ENCODE data around the gene KSR1. TPM values are rescaled to one million over a fixed set of nuclear protein-coding genes. Genes with fewer than 3 reads are reported as not detected.
"Not testable (repeated sequence)": the region's sequence is repeated elsewhere in the genome, so short reads cannot be mapped to it uniquely, and the experiment has no call there.

The KSR1 gene
- total and polyA plus RNA-seq, 4 donors: 23.0 to 71.1 (median 47.0) TPM

GRCh38 chr17:27458524-27458908 is 2.3 kb downstream of the KSR1 start:
- peaks cover 51% of the 10 kb centered on the region for H3K4me1 ChIP-seq (ENCODE audit: control insufficient read depth, insufficient read depth, low read length)
- H3K9me3 ChIP-seq (ENCODE audit: control insufficient read depth, insufficient read depth, low read length): no peaks in the 10 kb centered on the region
- peaks cover 6% of the 10 kb centered on the region for H3K36me3 ChIP-seq (ENCODE audit: control insufficient read depth, insufficient read depth, low read length)
- WGBS (ENCODE audit: insufficient coverage): 4% methylated on average over 5 of the region's 6 CpGs
- peak overlapping the region; percentile 49 for H3K4me3 ChIP-seq (ENCODE audit: low read depth, low read length)
- no peaks in the 10 kb centered on the region for H3K27me3 ChIP-seq (ENCODE audit: control insufficient read depth, insufficient read depth, low read length)
- no peak for DNase-seq (ENCODE audit: low read depth in 4 of 6, low spot score in 6 of 6)
- peak overlapping the region; percentile 57 for H3K27ac ChIP-seq (ENCODE audit: low read depth, low read length)

GRCh38 chr17:27459433-27459832 is 3.2 kb downstream of the KSR1 start:
- 59% methylated on average over 6 of the region's 7 CpGs for WGBS (ENCODE audit: insufficient coverage)
- no peak for DNase-seq (ENCODE audit: low read depth in 4 of 6, low spot score in 6 of 6)
- Histone ChIP-seq H3K4me3 (ENCODE audit: low read depth, low read length) (no peak overlapping the region), H3K27me3 (ENCODE audit: control insufficient read depth, insufficient read depth, low read length) (no peaks in the 10 kb centered on the region), H3K27ac (ENCODE audit: low read depth, low read length) (no peak overlapping the region), H3K9me3 (ENCODE audit: control insufficient read depth, insufficient read depth, low read length) (no peaks in the 10 kb centered on the region), H3K36me3 (ENCODE audit: control insufficient read depth, insufficient read depth, low read length) (peaks cover 6% of the 10 kb centered on the region), H3K4me1 (ENCODE audit: control insufficient read depth, insufficient read depth, low read length) (peaks cover 51% of the 10 kb centered on the region)

- WGBS (ENCODE audit: insufficient coverage): 65% methylated on average over 4 of the region's 6 CpGs
- H3K27ac ChIP-seq (ENCODE audit: low read depth, low read length): no peak overlapping the region
These were observed 4.0 kb downstream of the KSR1 start for GRCh38 chr17:27460196-27460725.

GRCh38 chr17:27461192-27461859 is 5.1 kb downstream of the KSR1 start:
- no peak overlapping the region for H3K27ac ChIP-seq (ENCODE audit: low read depth, low read length)
- no peak for DNase-seq (ENCODE audit: low read depth in 4 of 6, low spot score in 6 of 6)
- H3K4me3 ChIP-seq (ENCODE audit: low read depth, low read length): no peak overlapping the region
- peaks cover 6% of the 10 kb centered on the region for H3K36me3 ChIP-seq (ENCODE audit: control insufficient read depth, insufficient read depth, low read length)
- H3K4me1 ChIP-seq (ENCODE audit: control insufficient read depth, insufficient read depth, low read length): peaks cover 48% of the 10 kb centered on the region
- WGBS (ENCODE audit: insufficient coverage): 94% methylated on average over 8 of the region's 10 CpGs
- no peaks in the 10 kb centered on the region for H3K27me3 ChIP-seq (ENCODE audit: control insufficient read depth, insufficient read depth, low read length)
- H3K9me3 ChIP-seq (ENCODE audit: control insufficient read depth, insufficient read depth, low read length): no peaks in the 10 kb centered on the region

More at GRCh38 chr17:27460196-27460725, 4.0 kb downstream of the KSR1 start:
- H3K4me1 ChIP-seq (ENCODE audit: control insufficient read depth, insufficient read depth, low read length): peaks cover 51% of the 10 kb centered on the region
- H3K36me3 ChIP-seq (ENCODE audit: control insufficient read depth, insufficient read depth, low read length): peaks cover 6% of the 10 kb centered on the region
- no peak for DNase-seq (ENCODE audit: low read depth in 4 of 6, low spot score in 6 of 6)
- no peak overlapping the region for H3K4me3 ChIP-seq (ENCODE audit: low read depth, low read length)
- H3K27me3 ChIP-seq (ENCODE audit: control insufficient read depth, insufficient read depth, low read length): no peaks in the 10 kb centered on the region
- no peaks in the 10 kb centered on the region for H3K9me3 ChIP-seq (ENCODE audit: control insufficient read depth, insufficient read depth, low read length)

- no peaks in the 10 kb centered on the region for H3K9me3 ChIP-seq (ENCODE audit: control insufficient read depth, insufficient read depth, low read length)
- H3K27me3 ChIP-seq (ENCODE audit: control insufficient read depth, insufficient read depth, low read length): no peaks in the 10 kb centered on the region
- no peak overlapping the region for H3K27ac ChIP-seq (ENCODE audit: low read depth, low read length)
- no peak for DNase-seq (ENCODE audit: low read depth in 4 of 6, low spot score in 6 of 6)
- H3K4me1 ChIP-seq (ENCODE audit: control insufficient read depth, insufficient read depth, low read length): peaks cover 52% of the 10 kb centered on the region
- H3K36me3 ChIP-seq (ENCODE audit: control insufficient read depth, insufficient read depth, low read length): peaks cover 6% of the 10 kb centered on the region
- H3K4me3 ChIP-seq (ENCODE audit: low read depth, low read length): no peak overlapping the region
- WGBS (ENCODE audit: insufficient coverage): 94% methylated on average over 5 of the region's 6 CpGs
These were observed 5.9 kb downstream of the KSR1 start for GRCh38 chr17:27462149-27462548.

- WGBS (ENCODE audit: insufficient coverage): no CpG with 5 or more reads among the region's 3 CpGs
- Histone ChIP-seq H3K4me3 (ENCODE audit: low read depth, low read length) (no peak overlapping the region), H3K27ac (ENCODE audit: low read depth, low read length) (no peak overlapping the region), H3K9me3 (ENCODE audit: control insufficient read depth, insufficient read depth, low read length) (no peaks in the 10 kb centered on the region), H3K36me3 (ENCODE audit: control insufficient read depth, insufficient read depth, low read length) (peaks cover 6% of the 10 kb centered on the region), H3K4me1 (ENCODE audit: control insufficient read depth, insufficient read depth, low read length) (peaks cover 49% of the 10 kb centered on the region), H3K27me3 (ENCODE audit: control insufficient read depth, insufficient read depth, low read length) (no peaks in the 10 kb centered on the region)
- DNase-seq (ENCODE audit: low read depth in 4 of 6, low spot score in 6 of 6): peak in 1 of 6 donors; percentile 17
These were observed 6.5 kb downstream of the KSR1 start for GRCh38 chr17:27462714-27463113.

- DNase-seq (ENCODE audit: low read depth in 4 of 6, low spot score in 6 of 6): no peak
- peaks cover 6% of the 10 kb centered on the region for H3K36me3 ChIP-seq (ENCODE audit: control insufficient read depth, insufficient read depth, low read length)
- 100% methylated on average over 4 of the region's 4 CpGs for WGBS (ENCODE audit: insufficient coverage)
- H3K4me3 ChIP-seq (ENCODE audit: low read depth, low read length): no peak overlapping the region
- H3K9me3 ChIP-seq (ENCODE audit: control insufficient read depth, insufficient read depth, low read length): no peaks in the 10 kb centered on the region
- H3K4me1 ChIP-seq (ENCODE audit: control insufficient read depth, insufficient read depth, low read length): peaks cover 43% of the 10 kb centered on the region
- H3K27ac ChIP-seq (ENCODE audit: low read depth, low read length): no peak overlapping the region
- no peaks in the 10 kb centered on the region for H3K27me3 ChIP-seq (ENCODE audit: control insufficient read depth, insufficient read depth, low read length)
These were observed 7.0 kb downstream of the KSR1 start for GRCh38 chr17:27463235-27463677.

GRCh38 chr17:27464019-27464418 is 7.8 kb downstream of the KSR1 start:
- H3K4me3 ChIP-seq (ENCODE audit: low read depth, low read length); H3K27me3 ChIP-seq (ENCODE audit: control insufficient read depth, insufficient read depth, low read length); DNase-seq (ENCODE audit: low read depth in 4 of 6, low spot score in 6 of 6); H3K36me3 ChIP-seq (ENCODE audit: control insufficient read depth, insufficient read depth, low read length); H3K27ac ChIP-seq (ENCODE audit: low read depth, low read length); H3K9me3 ChIP-seq (ENCODE audit: control insufficient read depth, insufficient read depth, low read length): not testable (repeated sequence)
- peaks cover 43% of the 10 kb centered on the region for H3K4me1 ChIP-seq (ENCODE audit: control insufficient read depth, insufficient read depth, low read length)
- no CpG with 5 or more reads among the region's 3 CpGs for WGBS (ENCODE audit: insufficient coverage)

- no peak overlapping the region for H3K27ac ChIP-seq (ENCODE audit: low read depth, low read length)
- H3K9me3 ChIP-seq (ENCODE audit: control insufficient read depth, insufficient read depth, low read length): no peaks in the 10 kb centered on the region
- no peaks in the 10 kb centered on the region for H3K27me3 ChIP-seq (ENCODE audit: control insufficient read depth, insufficient read depth, low read length)
- WGBS (ENCODE audit: insufficient coverage): no CpG with 5 or more reads among the region's 1 CpG
- H3K4me3 ChIP-seq (ENCODE audit: low read depth, low read length): no peak overlapping the region
- no peak for DNase-seq (ENCODE audit: low read depth in 4 of 6, low spot score in 6 of 6)
- peaks cover 4% of the 10 kb centered on the region for H3K36me3 ChIP-seq (ENCODE audit: control insufficient read depth, insufficient read depth, low read length)
- peaks cover 40% of the 10 kb centered on the region for H3K4me1 ChIP-seq (ENCODE audit: control insufficient read depth, insufficient read depth, low read length)
These were observed 8.2 kb downstream of the KSR1 start for GRCh38 chr17:27464431-27464830.

- no CpG with 5 or more reads among the region's 2 CpGs for WGBS (ENCODE audit: insufficient coverage)
- not testable (repeated sequence) for DNase-seq (ENCODE audit: low read depth in 4 of 6, low spot score in 6 of 6); H3K4me3 ChIP-seq (ENCODE audit: low read depth, low read length); H3K9me3 ChIP-seq (ENCODE audit: control insufficient read depth, insufficient read depth, low read length); H3K27me3 ChIP-seq (ENCODE audit: control insufficient read depth, insufficient read depth, low read length); H3K27ac ChIP-seq (ENCODE audit: low read depth, low read length); H3K36me3 ChIP-seq (ENCODE audit: control insufficient read depth, insufficient read depth, low read length)
- peaks cover 25% of the 10 kb centered on the region for H3K4me1 ChIP-seq (ENCODE audit: control insufficient read depth, insufficient read depth, low read length)
These were observed 9.6 kb downstream of the KSR1 start for GRCh38 chr17:27465875-27466274.
